Fibroblast of the conjunctiva (primary cell): ENCODE measurements around the gene CD79B.

Source experiments
- DNase-seq: peaks from one replicate; pipeline ENCODE4 v3.0.0-alpha.2; 2010; ENCODE audit warnings: low read depth

The CD79B gene

DNA sequence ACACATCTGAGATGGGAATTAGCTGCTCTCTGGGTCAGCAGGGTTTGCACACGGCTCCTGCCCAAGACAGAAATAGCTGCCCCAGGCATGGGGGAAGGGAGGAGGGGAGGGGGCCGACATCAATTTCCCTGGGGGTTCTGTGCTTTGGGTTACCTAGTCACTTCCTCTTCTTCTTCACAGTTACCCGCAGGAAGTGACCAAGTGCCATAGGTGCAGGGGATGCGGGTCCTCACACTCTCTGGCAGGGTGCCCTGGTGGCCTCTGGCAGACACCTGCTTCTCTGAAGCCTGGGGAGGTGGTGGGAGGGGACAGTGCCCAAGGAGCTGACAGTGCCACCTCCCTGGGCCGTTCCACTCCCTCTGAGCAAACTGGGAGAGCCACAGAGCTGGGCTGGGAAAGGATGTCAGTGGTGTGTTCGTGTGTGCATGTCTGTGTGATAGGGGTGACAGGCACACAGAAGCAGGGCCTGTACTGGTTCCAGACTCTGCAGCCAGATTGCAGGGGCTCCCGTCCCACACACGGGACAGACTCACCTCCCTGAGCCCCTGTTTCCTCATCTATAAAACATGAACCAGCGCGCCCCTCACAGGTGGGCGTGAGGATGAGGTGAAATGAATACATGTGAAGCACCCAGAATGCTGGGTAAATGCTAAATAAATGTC is 22.4 kb upstream of the CD79B start:
- no peak for DNase-seq

- DNase-seq = no peak
Measured at GRCh38 chr17:63950940-63951907, 19.1 kb upstream of the CD79B start.

DNA sequence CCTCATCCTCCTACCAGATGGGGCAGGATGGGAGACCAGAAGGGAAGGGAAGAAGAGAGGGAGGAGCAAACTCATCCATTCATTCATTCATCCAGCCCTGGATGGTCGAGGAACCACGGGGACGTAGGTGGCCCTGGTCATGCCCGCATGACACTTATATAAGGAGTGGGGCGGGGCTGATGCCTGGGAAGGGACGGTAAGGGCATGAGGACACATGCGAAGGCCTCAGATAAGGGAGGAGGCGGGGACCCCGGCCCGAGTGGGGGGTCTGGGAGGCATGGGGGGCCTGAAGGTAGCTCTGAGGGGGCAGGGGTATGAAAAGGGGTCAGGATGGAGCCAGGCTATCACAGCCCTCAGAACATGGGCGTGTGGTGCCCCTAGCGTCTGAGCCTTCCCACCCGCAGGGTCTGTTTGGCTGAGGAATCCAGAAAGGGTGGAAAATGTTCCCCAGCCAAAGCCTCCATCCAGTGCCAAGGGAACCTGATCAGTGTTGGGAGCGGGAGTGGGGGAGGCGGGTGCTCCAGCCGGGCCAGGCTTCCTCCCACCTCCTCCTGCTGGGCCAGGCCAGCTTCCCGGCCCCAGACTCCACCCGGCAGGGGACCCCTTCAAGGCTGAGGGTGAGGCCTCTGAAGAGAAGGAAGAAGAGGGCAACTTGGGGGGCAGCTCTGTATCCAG is 17.6 kb upstream of the CD79B start:
- no peak for DNase-seq

DNA sequence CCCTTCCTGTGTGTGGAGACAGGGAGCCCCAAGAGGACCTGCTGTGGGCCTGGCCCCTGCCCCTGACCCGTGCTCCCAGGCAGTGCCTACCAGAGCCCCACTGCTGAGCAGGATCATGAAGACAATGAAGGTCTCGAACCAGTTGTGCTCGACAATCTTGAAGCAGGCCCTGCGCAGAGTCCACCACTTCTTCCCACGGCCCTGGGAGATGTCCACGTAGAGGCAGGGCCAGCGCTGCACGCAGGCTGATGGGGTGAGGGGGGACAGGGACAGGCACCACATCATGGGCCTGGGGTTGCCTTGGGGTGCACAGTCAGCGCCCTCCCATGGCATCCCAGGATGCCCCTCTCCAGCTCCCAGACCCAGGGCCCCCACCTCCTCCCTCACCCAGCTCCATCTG is 16.4 kb upstream of the CD79B start:
- DNase-seq = no peak

DNA sequence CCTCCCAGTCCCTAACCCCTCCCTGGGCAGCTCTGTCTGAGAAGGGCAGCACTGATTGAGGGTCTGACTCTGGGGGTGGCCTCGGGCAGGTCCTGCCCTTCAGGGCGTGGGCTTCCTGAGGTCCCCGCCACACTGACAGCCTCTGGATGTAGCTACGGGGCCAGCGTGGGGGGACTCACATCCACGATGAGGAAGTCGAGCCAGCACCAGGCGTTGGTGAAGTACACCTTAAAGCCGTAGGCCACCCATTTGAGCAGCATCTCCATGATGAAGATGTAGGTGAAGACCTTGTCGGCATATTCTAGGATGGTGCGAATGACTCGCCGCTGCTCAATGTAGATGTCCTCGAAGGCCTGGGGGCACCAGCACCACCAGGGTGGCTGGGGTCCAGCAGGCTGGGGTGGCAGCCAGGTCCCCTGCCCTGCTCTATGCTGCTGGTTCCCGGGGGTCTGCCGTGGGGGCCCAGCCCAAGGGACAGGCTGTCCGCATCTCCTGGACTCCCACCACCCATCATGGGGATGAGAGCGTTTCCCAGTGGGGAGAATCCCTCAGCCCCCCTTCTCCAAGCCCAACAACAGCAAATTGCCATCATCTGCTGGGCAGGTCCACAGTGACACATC is 15.7 kb upstream of the CD79B start:
- no peak for DNase-seq

DNA sequence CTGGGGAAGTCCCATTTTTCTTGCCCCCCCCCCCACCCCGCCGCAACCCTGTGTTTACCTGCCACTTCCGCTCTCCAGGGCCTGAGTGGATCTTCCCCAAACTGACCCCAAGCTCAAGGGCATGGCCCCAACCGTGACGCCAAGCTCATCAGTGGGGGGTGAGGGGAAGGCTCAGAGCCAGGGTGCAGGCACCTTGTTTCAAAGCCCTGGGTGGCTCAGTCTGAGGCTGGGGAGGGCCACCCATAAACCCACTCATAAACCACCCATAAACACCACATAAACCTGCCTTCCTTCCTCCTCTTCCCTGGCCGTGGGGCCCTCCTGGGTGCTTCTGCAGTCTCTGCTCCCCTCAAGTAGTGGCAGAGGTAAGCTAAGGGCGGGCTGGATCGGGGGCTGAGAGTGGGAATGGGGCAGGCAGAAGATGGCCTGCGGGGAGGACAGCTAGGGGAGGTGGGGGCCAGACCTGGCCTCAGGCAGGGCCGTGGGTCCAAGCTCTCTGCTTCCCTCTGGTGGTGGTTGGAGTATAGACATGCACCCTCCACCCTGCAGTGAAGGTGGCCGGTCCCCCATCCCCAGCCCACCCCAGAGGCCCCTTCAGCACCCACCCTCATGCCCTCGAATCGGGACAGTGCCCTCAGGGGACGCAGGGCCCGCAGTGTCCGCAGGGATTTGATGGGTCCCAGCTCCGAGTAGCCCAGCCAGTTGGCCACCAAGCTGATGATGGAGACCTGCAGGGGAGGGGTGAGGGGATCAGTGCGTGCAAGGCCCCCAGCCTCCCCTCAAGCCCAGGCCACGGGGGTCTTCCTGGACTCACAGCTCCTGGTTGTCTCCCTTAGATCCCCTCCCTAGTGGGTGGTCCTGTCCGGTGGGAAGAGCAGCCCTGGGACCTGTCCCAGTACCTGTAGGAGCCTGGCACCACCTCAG is 14.6 kb upstream of the CD79B start:
- no peak for DNase-seq

- no peak for DNase-seq
Measured at GRCh38 chr17:63945784-63946439, 13.8 kb upstream of the CD79B start.

GRCh38 chr17:63944736-63945499 is 12.8 kb upstream of the CD79B start:
- DNase-seq = no peak

DNA sequence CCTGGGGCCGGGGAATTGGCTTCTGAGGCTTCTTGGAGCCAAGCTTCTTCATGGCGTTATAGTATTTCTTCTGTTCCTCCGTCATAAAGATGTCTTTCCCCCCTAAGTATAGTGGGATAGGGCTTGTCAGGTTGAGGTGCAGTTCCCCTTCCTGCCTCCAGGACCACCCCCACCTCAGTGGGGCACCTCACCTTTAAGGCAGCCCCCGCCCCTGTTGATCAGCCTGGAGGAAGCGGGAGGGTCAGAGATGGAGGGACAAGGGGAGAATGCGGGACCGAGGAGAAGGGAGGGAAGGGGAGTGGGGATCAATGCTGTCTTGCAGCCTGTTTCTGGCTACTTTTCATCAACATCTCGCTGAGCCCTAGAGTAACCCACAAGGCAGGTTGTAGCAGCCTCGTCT is 11.6 kb upstream of the CD79B start:
- DNase-seq = no peak

GRCh38 chr17:63942309-63942985 is 10.3 kb upstream of the CD79B start:
- no peak for DNase-seq

DNA sequence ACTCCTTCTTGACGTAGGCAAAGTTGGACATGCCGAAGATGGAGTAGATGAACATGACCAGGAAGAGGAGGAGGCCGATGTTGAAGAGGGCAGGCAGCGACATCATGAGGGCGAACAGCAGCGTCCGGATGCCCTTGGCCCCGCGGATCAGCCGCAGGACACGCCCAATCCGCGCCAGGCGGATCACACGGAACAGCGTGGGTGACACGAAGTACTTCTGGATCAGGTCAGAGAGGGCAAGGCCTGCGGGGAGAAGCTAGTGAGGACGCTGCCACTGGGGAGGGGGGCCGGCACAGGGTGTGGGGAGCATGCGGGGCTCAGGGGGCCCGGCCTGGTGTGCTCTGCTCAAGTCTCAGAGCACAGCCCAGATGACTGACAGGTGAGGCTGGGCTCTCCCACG is 9.6 kb upstream of the CD79B start:
- no peak for DNase-seq

- DNase-seq = no peak
Measured at GRCh38 chr17:63941162-63941561, 9.0 kb upstream of the CD79B start.

DNA sequence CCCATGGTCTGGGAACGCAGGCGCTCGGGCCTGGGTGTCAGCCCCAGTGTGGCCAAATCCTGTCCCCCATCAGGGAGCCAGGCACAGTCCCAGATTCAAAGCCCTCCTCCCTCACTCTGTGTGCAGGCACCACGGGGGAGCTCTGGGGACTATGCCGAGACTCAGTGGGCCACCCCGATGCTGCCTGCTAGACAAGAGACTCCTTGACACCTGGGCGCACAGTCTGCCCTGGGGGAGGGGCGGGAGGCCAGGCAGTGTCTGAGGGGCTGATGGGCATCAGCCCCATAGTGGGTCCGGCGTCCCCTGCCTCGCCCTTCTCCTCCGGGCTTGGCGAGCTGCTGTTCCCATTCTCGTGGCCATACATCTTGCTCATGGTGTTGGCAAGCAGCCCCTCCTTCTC is 8.5 kb upstream of the CD79B start:
- no peak for DNase-seq

- DNase-seq = no peak
Measured at GRCh38 chr17:63939884-63940283, 7.8 kb upstream of the CD79B start.

GRCh38 chr17:63939401-63939800 is 7.3 kb upstream of the CD79B start:
- DNase-seq = no peak

- no peak for DNase-seq
Measured at GRCh38 chr17:63937920-63938319, 5.8 kb upstream of the CD79B start.

- DNase-seq = no peak
Measured at GRCh38 chr17:63937319-63937718, 5.2 kb upstream of the CD79B start.

GRCh38 chr17:63934183-63935112 is 2.3 kb upstream of the CD79B start:
- no peak for DNase-seq
